ENCODE results near the gene CIDEC.

Gene CIDEC

DNA sequence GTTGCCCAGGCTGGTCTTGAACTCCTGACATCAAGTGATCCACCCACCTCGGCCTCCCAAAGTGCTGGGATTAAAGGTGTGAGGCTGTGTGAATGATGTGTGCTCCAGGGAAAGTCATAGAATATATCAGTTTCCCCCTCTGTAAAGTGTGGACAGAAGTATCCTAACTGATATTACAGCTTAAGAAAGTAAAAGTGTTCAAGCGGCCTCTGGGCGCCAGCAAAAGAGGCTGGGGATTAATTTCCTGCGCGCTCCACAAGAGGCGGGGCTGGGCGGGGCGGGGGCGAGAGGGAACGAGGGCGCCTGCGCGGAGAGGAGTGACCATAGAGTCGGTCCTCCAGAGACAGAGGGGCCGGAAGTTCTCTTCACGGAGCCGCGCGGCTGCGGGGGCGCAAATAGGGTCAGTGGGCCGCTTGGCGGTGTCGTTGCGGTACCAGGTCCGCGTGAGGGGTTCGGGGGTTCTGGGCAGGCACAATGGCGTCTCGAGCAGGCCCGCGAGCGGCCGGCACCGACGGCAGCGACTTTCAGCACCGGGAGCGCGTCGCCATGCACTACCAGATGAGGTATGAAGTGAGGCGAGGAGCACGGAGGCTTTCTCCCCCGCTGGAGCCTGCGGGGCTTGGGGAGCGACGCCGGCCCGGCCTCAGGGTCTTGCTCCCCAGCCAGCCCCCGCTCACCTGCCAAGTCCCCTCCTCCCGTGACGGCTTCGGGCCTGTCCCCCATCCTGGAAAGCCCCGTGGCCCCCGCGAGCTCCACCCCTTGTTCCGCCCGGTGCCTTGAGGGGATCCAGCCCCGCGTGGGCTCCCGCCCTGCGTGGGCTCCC, 10.4 kb upstream of the CIDEC start, which contains the start of gene JAGN1 (continued):
- TF ChIP-seq, protein P1, sequence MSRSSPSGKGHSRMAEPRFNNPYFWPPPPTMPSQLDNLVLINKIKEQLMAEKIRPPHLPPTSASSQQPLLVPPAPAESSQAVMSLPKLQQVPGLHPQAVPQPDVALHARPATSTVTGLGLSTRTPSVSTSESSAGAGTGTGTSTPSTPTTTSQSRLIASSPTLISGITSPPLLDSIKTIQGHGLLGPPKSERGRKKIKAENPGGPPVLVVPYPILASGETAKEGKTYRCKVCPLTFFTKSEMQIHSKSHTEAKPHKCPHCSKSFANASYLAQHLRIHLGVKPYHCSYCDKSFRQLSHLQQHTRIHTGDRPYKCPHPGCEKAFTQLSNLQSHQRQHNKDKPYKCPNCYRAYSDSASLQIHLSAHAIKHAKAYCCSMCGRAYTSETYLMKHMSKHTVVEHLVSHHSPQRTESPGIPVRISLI (tag by site-specific recombination; IDR thresholded peaks at IDR 0.05): no peak

DNA sequence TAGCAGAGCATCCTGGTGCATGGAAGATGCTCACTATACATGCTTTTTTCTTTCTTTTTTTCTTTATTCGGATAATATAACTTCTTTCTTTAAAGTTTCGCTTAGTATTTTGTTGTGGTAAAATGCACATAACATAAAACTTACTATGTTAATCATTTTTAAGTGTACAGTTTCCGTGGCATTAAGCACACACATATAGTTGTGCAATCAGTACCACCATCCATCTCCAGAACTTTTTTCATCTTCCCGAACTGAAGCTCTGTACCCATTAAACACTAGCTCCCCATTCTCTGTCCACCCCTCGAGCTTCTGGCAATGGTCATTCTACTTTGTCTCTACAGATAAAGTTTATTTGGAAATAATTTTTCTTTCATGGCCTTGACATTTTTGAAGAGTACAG, 9.4 kb upstream of the CIDEC start:
- no peaks in the 10 kb centered on the region for H3K4me1 ChIP-seq (ENCODE audit: control insufficient read depth, insufficient read depth, low read length)
- H3K36me3 ChIP-seq (ENCODE audit: control insufficient read depth in 2 of 2, insufficient read depth in 1 of 2, low read length in 2 of 2): peaks cover 5 to 19% of the 10 kb centered on the region in 2 experiments
- no peak overlapping the region for H3K27ac ChIP-seq (ENCODE audit: extremely low read depth, low read depth, low read length)
- TF ChIP-seq ZBTB20 (tag by site-specific recombination; IDR thresholded peaks at IDR 0.05) (no peak), ZNF24 (tag by site-specific recombination; IDR thresholded peaks at IDR 0.05) (no peak), ZNF404 (tag by site-specific recombination; IDR thresholded peaks at IDR 0.05) (no peak), ZNF664 (tag by site-specific recombination; IDR thresholded peaks at IDR 0.05) (no peak), ZNF529 (tag by site-specific recombination; IDR thresholded peaks at IDR 0.05; ENCODE audit: insufficient replicate concordance) (no peak), ZBTB17 (tag by site-specific recombination; IDR thresholded peaks at IDR 0.05) (no peak), ZNF311 (tag by site-specific recombination; IDR thresholded peaks at IDR 0.05; ENCODE audit: borderline replicate concordance) (no peak), HOXA7 (CRISPR knock-in tag; IDR thresholded peaks at IDR 0.05; ENCODE audit: borderline replicate concordance) (no peak), ZNF274 (IDR thresholded peaks at IDR 0.05; ENCODE audit: low read length) (no peak), ZNF274 (tag by site-specific recombination; IDR thresholded peaks at IDR 0.05; ENCODE audit: borderline replicate concordance) (no peak), FEZF1 (tag by site-specific recombination; IDR thresholded peaks at IDR 0.05) (no peak), ZNF624 (tag by site-specific recombination; IDR thresholded peaks at IDR 0.05) (no peak), WT1 (tag by site-specific recombination; IDR thresholded peaks at IDR 0.05) (no peak)
- TF ChIP-seq, protein P2, sequence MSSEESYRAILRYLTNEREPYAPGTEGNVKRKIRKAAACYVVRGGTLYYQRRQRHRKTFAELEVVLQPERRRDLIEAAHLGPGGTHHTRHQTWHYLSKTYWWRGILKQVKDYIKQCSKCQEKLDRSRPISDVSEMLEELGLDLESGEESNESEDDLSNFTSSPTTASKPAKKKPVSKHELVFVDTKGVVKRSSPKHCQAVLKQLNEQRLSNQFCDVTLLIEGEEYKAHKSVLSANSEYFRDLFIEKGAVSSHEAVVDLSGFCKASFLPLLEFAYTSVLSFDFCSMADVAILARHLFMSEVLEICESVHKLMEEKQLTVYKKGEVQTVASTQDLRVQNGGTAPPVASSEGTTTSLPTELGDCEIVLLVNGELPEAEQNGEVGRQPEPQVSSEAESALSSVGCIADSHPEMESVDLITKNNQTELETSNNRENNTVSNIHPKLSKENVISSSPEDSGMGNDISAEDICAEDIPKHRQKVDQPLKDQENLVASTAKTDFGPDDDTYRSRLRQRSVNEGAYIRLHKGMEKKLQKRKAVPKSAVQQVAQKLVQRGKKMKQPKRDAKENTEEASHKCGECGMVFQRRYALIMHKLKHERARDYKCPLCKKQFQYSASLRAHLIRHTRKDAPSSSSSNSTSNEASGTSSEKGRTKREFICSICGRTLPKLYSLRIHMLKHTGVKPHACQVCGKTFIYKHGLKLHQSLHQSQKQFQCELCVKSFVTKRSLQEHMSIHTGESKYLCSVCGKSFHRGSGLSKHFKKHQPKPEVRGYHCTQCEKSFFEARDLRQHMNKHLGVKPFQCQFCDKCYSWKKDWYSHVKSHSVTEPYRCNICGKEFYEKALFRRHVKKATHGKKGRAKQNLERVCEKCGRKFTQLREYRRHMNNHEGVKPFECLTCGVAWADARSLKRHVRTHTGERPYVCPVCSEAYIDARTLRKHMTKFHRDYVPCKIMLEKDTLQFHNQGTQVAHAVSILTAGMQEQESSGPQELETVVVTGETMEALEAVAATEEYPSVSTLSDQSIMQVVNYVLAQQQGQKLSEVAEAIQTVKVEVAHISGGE (tag by site-specific recombination; conservative IDR thresholded peaks at IDR 0.05; ENCODE audit: low read depth): no peak
- TF ChIP-seq, protein P3, sequence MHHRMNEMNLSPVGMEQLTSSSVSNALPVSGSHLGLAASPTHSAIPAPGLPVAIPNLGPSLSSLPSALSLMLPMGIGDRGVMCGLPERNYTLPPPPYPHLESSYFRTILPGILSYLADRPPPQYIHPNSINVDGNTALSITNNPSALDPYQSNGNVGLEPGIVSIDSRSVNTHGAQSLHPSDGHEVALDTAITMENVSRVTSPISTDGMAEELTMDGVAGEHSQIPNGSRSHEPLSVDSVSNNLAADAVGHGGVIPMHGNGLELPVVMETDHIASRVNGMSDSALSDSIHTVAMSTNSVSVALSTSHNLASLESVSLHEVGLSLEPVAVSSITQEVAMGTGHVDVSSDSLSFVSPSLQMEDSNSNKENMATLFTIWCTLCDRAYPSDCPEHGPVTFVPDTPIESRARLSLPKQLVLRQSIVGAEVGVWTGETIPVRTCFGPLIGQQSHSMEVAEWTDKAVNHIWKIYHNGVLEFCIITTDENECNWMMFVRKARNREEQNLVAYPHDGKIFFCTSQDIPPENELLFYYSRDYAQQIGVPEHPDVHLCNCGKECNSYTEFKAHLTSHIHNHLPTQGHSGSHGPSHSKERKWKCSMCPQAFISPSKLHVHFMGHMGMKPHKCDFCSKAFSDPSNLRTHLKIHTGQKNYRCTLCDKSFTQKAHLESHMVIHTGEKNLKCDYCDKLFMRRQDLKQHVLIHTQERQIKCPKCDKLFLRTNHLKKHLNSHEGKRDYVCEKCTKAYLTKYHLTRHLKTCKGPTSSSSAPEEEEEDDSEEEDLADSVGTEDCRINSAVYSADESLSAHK (tag by site-specific recombination; IDR thresholded peaks at IDR 0.05): no peak
- TF ChIP-seq, protein P4, sequence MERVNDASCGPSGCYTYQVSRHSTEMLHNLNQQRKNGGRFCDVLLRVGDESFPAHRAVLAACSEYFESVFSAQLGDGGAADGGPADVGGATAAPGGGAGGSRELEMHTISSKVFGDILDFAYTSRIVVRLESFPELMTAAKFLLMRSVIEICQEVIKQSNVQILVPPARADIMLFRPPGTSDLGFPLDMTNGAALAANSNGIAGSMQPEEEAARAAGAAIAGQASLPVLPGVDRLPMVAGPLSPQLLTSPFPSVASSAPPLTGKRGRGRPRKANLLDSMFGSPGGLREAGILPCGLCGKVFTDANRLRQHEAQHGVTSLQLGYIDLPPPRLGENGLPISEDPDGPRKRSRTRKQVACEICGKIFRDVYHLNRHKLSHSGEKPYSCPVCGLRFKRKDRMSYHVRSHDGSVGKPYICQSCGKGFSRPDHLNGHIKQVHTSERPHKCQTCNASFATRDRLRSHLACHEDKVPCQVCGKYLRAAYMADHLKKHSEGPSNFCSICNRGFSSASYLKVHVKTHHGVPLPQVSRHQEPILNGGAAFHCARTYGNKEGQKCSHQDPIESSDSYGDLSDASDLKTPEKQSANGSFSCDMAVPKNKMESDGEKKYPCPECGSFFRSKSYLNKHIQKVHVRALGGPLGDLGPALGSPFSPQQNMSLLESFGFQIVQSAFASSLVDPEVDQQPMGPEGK (tag by site-specific recombination; IDR thresholded peaks at IDR 0.05): no peak
- TF ChIP-seq, protein P5, sequence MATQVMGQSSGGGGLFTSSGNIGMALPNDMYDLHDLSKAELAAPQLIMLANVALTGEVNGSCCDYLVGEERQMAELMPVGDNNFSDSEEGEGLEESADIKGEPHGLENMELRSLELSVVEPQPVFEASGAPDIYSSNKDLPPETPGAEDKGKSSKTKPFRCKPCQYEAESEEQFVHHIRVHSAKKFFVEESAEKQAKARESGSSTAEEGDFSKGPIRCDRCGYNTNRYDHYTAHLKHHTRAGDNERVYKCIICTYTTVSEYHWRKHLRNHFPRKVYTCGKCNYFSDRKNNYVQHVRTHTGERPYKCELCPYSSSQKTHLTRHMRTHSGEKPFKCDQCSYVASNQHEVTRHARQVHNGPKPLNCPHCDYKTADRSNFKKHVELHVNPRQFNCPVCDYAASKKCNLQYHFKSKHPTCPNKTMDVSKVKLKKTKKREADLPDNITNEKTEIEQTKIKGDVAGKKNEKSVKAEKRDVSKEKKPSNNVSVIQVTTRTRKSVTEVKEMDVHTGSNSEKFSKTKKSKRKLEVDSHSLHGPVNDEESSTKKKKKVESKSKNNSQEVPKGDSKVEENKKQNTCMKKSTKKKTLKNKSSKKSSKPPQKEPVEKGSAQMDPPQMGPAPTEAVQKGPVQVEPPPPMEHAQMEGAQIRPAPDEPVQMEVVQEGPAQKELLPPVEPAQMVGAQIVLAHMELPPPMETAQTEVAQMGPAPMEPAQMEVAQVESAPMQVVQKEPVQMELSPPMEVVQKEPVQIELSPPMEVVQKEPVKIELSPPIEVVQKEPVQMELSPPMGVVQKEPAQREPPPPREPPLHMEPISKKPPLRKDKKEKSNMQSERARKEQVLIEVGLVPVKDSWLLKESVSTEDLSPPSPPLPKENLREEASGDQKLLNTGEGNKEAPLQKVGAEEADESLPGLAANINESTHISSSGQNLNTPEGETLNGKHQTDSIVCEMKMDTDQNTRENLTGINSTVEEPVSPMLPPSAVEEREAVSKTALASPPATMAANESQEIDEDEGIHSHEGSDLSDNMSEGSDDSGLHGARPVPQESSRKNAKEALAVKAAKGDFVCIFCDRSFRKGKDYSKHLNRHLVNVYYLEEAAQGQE (tag by site-specific recombination; IDR thresholded peaks at IDR 0.05): no peak
- no peaks in the 10 kb centered on the region for H3K9me3 ChIP-seq (ENCODE audit: control insufficient read depth, insufficient read depth, low read depth, low read length)
- POLR2A ChIA-PET: interaction anchor here (0.9 to 3.0 kb wide), 2 partner anchors 8 to 44 kb away, joined by 3 to 24 read pairs; partner anchors contain the start of gene CRELD1
- CTCF ChIA-PET: interaction anchor here (0.7 kb wide), 2 partner anchors 9 to 361 kb away, joined by 3 to 5 read pairs; partner anchors contain the start of gene CIDEC
- H3K4me3 ChIP-seq (ENCODE audit: low read depth, low read length): no peak overlapping the region
